Measurements from ENCODE around the gene PPP1R7. TPM values are rescaled to one million over a fixed set of nuclear protein-coding genes. Genes with fewer than 3 reads are reported as not detected.
A peak's percentile ranks its signal among the peaks of the same experiment; 100 is the strongest.
"Not testable (repeated sequence)": the region's sequence is repeated elsewhere in the genome, so short reads cannot be mapped to it uniquely, and the experiment has no call there.

Gene PPP1R7
- polyA plus RNA-seq, 3 donors, result 54.9 to 102 (median 84.4) TPM

GRCh38 chr2:241103176-241103595, 47.1 kb upstream of the PPP1R7 start:
- Histone ChIP-seq H3K4me3 (replicated peaks in 1 of 3; ENCODE audit: low read depth in 2 of 3, low read length in 3 of 3) (peak overlapping the region in 2 of 3 experiments; percentile 84 to 87), H3K36me3 (replicated peaks in 1 of 2; ENCODE audit: control insufficient read depth in 1 of 2, insufficient read depth in 2 of 2, low read length in 2 of 2) (peaks cover 15 to 20% of the 10 kb centered on the region in 2 donors), H3K4me1 (ENCODE audit: control insufficient read depth in 1 of 2, insufficient read depth in 2 of 2, low read length in 2 of 2) (peaks cover 16 to 24% of the 10 kb centered on the region in 2 donors), H4K20me1 (ENCODE audit: insufficient read depth, low read length) (peaks cover 4% of the 10 kb centered on the region), H3K79me2 (ENCODE audit: insufficient read depth, low read length) (peaks cover 36% of the 10 kb centered on the region), H3K4me2 (replicated peaks; ENCODE audit: extremely low read depth, low read length, poor library complexity, severe bottlenecking) (peak overlapping the region; percentile 85), H3K27me3 (ENCODE audit: control insufficient read depth in 2 of 2, insufficient read depth in 2 of 2, low read length in 2 of 2) (no peaks in the 10 kb centered on the region), H3K9me3 (replicated peaks in 1 of 2; ENCODE audit: control insufficient read depth in 1 of 2, insufficient read depth in 1 of 2, low read length in 2 of 2) (no peaks in the 10 kb centered on the region), H2AFZ (ENCODE audit: insufficient read depth, low read depth, low read length, poor library complexity, severe bottlenecking) (peak overlapping the region; percentile 95), H3K27ac (ENCODE audit: low read depth in 1 of 2, low read length in 2 of 2) (no peak overlapping the region), H3K9ac (ENCODE audit: insufficient read depth, low read length, poor library complexity, severe bottlenecking) (no peak overlapping the region)
- 40% methylated on average over 3 of the region's 5 CpGs for WGBS (ENCODE audit: insufficient coverage)
- H3K4me3 Mint-ChIP-seq, result peak overlapping the region; percentile 91 to 97
- H3K27ac Mint-ChIP-seq, result no peak overlapping the region
- DNase-seq, result no peak
- peaks cover 26% of the 10 kb centered on the region for H3K4me1 Mint-ChIP-seq
- H3K9me3 Mint-ChIP-seq, result no peaks in the 10 kb centered on the region
- H3K36me3 Mint-ChIP-seq, result peaks cover 18 to 22% of the 10 kb centered on the region in 2 donors
- TF ChIP-seq CTCF (IDR thresholded peaks at IDR 0.05), result no peak
- intact Hi-C loops (cut with micrococcal nuclease), result no loop called here
- H3K27me3 Mint-ChIP-seq (ENCODE audit: low read depth in 3 of 3), result peaks cover 0 to 6% (median 0%) of the 10 kb centered on the region in 3 donors

- H3K4me1 ChIP-seq (ENCODE audit: control insufficient read depth in 1 of 2, insufficient read depth in 2 of 2, low read length in 2 of 2), result peaks cover 16 to 24% of the 10 kb centered on the region in 2 donors
- H3K4me3 Mint-ChIP-seq; H3K9ac ChIP-seq (ENCODE audit: insufficient read depth, low read length, poor library complexity, severe bottlenecking); H3K27ac Mint-ChIP-seq; H3K4me2 ChIP-seq (replicated peaks; ENCODE audit: extremely low read depth, low read length, poor library complexity, severe bottlenecking); H3K27me3 Mint-ChIP-seq (ENCODE audit: low read depth in 3 of 3); H2AFZ ChIP-seq (ENCODE audit: insufficient read depth, low read depth, low read length, poor library complexity, severe bottlenecking); intact Hi-C loops (cut with micrococcal nuclease); H3K4me3 ChIP-seq (replicated peaks in 1 of 3; ENCODE audit: low read depth in 2 of 3, low read length in 3 of 3); H3K27me3 ChIP-seq (ENCODE audit: control insufficient read depth in 2 of 2, insufficient read depth in 2 of 2, low read length in 2 of 2); H4K20me1 ChIP-seq (ENCODE audit: insufficient read depth, low read length); H3K9me3 Mint-ChIP-seq; DNase-seq; H3K9me3 ChIP-seq (replicated peaks in 1 of 2; ENCODE audit: control insufficient read depth in 1 of 2, insufficient read depth in 1 of 2, low read length in 2 of 2); H3K27ac ChIP-seq (ENCODE audit: low read depth in 1 of 2, low read length in 2 of 2); H3K36me3 Mint-ChIP-seq; H3K36me3 ChIP-seq (replicated peaks in 1 of 2; ENCODE audit: control insufficient read depth in 1 of 2, insufficient read depth in 2 of 2, low read length in 2 of 2): not testable (repeated sequence)
- H3K4me1 Mint-ChIP-seq, result peaks cover 29% of the 10 kb centered on the region
- H3K79me2 ChIP-seq (ENCODE audit: insufficient read depth, low read length), result peaks cover 26% of the 10 kb centered on the region
- WGBS (ENCODE audit: insufficient coverage), result 98% methylated on average over 8 of the region's 10 CpGs
Measured at GRCh38 chr2:241104611-241105010, 45.7 kb upstream of the PPP1R7 start.
